Peyer's patch (tissue), 4 donors: ENCODE results near the gene HTR1B.

Experiments used
- CTCF ChIP-seq, 6 experiments: fragments of 450-650 bp in 4 of 6; fragments of 200-600 bp in 2 of 6; sonication (generic) in 1 of 6; IDR thresholded peaks; one replicate each; pipeline ENCODE4 v1.5.1; 2017 to 2019; ENCODE audit warnings: antibody characterized with exemption in 6 of 6, mild to moderate bottlenecking in 3 of 6, moderate library complexity in 1 of 6
- POLR2A ChIP-seq, 2 donors: fragments of 450-650 bp; IDR thresholded peaks; one replicate each; pipeline ENCODE4 v1.5.1; 2017; ENCODE audit warnings: antibody characterized with exemption in 2 of 2, mild to moderate bottlenecking in 2 of 2, moderate library complexity in 2 of 2

GRCh38 chr6:77492530-77492929 lies 29.2 kb upstream of the HTR1B start:
- TF ChIP-seq CTCF (IDR thresholded peaks at IDR 0.05) = no peak
- no peak for TF ChIP-seq POLR2A (IDR thresholded peaks at IDR 0.05)
